Measurements from ENCODE around the gene COX18. TPM values are rescaled to one million over a fixed set of nuclear protein-coding genes. Genes with fewer than 3 reads are reported as not detected.

Gene COX18
- polyA plus RNA-seq, 1 donor from 2014 or later = 30.2 TPM

- no peak overlapping the region for H3K27ac ChIP-seq (ENCODE audit: low read length)
- no peak overlapping the region for H3K9ac ChIP-seq (ENCODE audit: low read length)
- no peaks in the 10 kb centered on the region for H3F3A ChIP-seq (ENCODE audit: insufficient read depth, low read length, poor library complexity, severe bottlenecking)
- peaks cover under 1% of the 10 kb centered on the region for H3K79me2 ChIP-seq (replicated peaks; ENCODE audit: insufficient read depth, low read length)
- H2AFZ ChIP-seq (ENCODE audit: low read depth, low read length) = no peak overlapping the region
- no peak overlapping the region for H3K4me2 ChIP-seq (ENCODE audit: low read length)
- TF ChIP-seq EP300 (conservative IDR thresholded peaks at IDR 0.05; ENCODE audit: poor library complexity, severe bottlenecking) (no peak), TAF1 (IDR thresholded peaks at IDR 0.05; ENCODE audit: low read depth) (no peak)
- no peaks in the 10 kb centered on the region for H3K27me3 ChIP-seq (ENCODE audit: insufficient read depth, low read depth, low read length)
- H3K9me3 ChIP-seq (ENCODE audit: low read length) = no peaks in the 10 kb centered on the region
- H3K36me3 ChIP-seq (ENCODE audit: insufficient read depth, low read length) = peaks cover 8% of the 10 kb centered on the region
- no peaks in the 10 kb centered on the region for H4K20me1 ChIP-seq (ENCODE audit: insufficient read depth)
- no peak overlapping the region for H3K4me3 ChIP-seq (ENCODE audit: low read length)
- no peaks in the 10 kb centered on the region for H3K9me2 ChIP-seq (ENCODE audit: insufficient read depth, low read length)
These were observed 16.8 kb upstream of the COX18 start for GRCh38 chr4:73086095-73086868.

DNA sequence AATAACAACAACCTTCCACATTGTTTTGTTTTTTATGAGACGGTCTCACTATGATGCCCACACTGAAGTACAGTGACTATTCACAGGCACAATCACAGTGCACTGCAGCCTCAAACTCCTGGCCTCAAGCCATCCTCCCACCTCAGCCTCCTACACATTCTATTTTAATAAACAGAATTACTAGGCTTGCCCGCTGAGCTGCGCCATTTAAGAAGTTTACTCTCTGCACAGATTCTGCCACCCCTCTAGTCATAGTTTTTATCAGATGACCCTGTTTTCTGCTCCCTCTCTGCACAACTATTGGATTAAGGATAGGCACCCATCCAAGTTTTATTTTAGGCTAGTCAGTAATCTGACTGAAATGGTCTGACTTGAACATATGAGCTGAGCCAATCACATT lies 11.3 kb upstream of the COX18 start:
- H3K79me2 ChIP-seq (replicated peaks; ENCODE audit: insufficient read depth, low read length) = peaks cover 4% of the 10 kb centered on the region
- no peaks in the 10 kb centered on the region for H3K9me3 ChIP-seq (ENCODE audit: low read length)
- no peak for TF ChIP-seq RAD21 (conservative IDR thresholded peaks at IDR 0.05)
- TF ChIP-seq, protein P1, sequence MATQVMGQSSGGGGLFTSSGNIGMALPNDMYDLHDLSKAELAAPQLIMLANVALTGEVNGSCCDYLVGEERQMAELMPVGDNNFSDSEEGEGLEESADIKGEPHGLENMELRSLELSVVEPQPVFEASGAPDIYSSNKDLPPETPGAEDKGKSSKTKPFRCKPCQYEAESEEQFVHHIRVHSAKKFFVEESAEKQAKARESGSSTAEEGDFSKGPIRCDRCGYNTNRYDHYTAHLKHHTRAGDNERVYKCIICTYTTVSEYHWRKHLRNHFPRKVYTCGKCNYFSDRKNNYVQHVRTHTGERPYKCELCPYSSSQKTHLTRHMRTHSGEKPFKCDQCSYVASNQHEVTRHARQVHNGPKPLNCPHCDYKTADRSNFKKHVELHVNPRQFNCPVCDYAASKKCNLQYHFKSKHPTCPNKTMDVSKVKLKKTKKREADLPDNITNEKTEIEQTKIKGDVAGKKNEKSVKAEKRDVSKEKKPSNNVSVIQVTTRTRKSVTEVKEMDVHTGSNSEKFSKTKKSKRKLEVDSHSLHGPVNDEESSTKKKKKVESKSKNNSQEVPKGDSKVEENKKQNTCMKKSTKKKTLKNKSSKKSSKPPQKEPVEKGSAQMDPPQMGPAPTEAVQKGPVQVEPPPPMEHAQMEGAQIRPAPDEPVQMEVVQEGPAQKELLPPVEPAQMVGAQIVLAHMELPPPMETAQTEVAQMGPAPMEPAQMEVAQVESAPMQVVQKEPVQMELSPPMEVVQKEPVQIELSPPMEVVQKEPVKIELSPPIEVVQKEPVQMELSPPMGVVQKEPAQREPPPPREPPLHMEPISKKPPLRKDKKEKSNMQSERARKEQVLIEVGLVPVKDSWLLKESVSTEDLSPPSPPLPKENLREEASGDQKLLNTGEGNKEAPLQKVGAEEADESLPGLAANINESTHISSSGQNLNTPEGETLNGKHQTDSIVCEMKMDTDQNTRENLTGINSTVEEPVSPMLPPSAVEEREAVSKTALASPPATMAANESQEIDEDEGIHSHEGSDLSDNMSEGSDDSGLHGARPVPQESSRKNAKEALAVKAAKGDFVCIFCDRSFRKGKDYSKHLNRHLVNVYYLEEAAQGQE (IDR thresholded peaks at IDR 0.05; ENCODE audit: borderline replicate concordance) = no peak
- TF ChIP-seq, protein P2, sequence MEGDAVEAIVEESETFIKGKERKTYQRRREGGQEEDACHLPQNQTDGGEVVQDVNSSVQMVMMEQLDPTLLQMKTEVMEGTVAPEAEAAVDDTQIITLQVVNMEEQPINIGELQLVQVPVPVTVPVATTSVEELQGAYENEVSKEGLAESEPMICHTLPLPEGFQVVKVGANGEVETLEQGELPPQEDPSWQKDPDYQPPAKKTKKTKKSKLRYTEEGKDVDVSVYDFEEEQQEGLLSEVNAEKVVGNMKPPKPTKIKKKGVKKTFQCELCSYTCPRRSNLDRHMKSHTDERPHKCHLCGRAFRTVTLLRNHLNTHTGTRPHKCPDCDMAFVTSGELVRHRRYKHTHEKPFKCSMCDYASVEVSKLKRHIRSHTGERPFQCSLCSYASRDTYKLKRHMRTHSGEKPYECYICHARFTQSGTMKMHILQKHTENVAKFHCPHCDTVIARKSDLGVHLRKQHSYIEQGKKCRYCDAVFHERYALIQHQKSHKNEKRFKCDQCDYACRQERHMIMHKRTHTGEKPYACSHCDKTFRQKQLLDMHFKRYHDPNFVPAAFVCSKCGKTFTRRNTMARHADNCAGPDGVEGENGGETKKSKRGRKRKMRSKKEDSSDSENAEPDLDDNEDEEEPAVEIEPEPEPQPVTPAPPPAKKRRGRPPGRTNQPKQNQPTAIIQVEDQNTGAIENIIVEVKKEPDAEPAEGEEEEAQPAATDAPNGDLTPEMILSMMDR (IDR thresholded peaks at IDR 0.05; ENCODE audit: poor library complexity, severe bottlenecking) = no peak
- no peak for TF ChIP-seq EP300 (conservative IDR thresholded peaks at IDR 0.05; ENCODE audit: poor library complexity, severe bottlenecking)
- no peak for TF ChIP-seq MXI1 (conservative IDR thresholded peaks at IDR 0.05; ENCODE audit: poor library complexity, severe bottlenecking)
- TF ChIP-seq POLR2AphosphoS5 (IDR thresholded peaks at IDR 0.05) = no peak
- TF ChIP-seq TAF1 (IDR thresholded peaks at IDR 0.05; ENCODE audit: low read depth) = no peak
- no peak for TF ChIP-seq SMC3 (conservative IDR thresholded peaks at IDR 0.05; ENCODE audit: poor library complexity)
- no peak for TF ChIP-seq EZH2 (IDR thresholded peaks at IDR 0.05; ENCODE audit: borderline replicate concordance, insufficient read depth, low read length, poor library complexity, severe bottlenecking)
- H3K9ac ChIP-seq (ENCODE audit: low read length) = no peak overlapping the region
- H3K9me2 ChIP-seq (ENCODE audit: insufficient read depth, low read length) = no peaks in the 10 kb centered on the region
- H3K27me3 ChIP-seq (ENCODE audit: insufficient read depth, low read depth, low read length) = no peaks in the 10 kb centered on the region
- H2AFZ ChIP-seq (ENCODE audit: low read depth, low read length) = no peak overlapping the region
- no peak overlapping the region for H3K27ac ChIP-seq (ENCODE audit: low read length)
- no peak overlapping the region for H3K4me3 ChIP-seq (ENCODE audit: low read length)
- no peaks in the 10 kb centered on the region for H3F3A ChIP-seq (ENCODE audit: insufficient read depth, low read length, poor library complexity, severe bottlenecking)
- peaks cover 11% of the 10 kb centered on the region for H3K36me3 ChIP-seq (ENCODE audit: insufficient read depth, low read length)
- H3K4me2 ChIP-seq (ENCODE audit: low read length) = no peak overlapping the region
- no peaks in the 10 kb centered on the region for H4K20me1 ChIP-seq (ENCODE audit: insufficient read depth)

Data from neural cell (in vitro differentiated cells).